Activated T-helper 1 cell treated with anti-CD3 and anti-CD28 coated beads, Interleukin-12 subunit alpha, Interleukin-12 subunit beta, Interleukin-2, Interleukin-4 antibody, amounts not matched to agents 30 ng/mL and 10 ng/mL and 1 ng/mL, durations not matched to agents 14 hours and 24 hours and 36 hours (primary cell): Measurements from ENCODE around the gene GPR173. TPM values are rescaled to one million over a fixed set of nuclear protein-coding genes. Genes with fewer than 3 reads are reported as not detected.

Source experiments
- DNase-seq: peaks from one replicate; pipeline ENCODE4 v3.0.0; 2021; ENCODE audit warnings: low spot score
- H3K27ac Mint-ChIP-seq: one replicate; pipeline ENCODE4 v1.8.0; 2021; ENCODE audit warnings: mild to moderate bottlenecking, mixed read lengths
- H3K27me3 Mint-ChIP-seq: one replicate; pipeline ENCODE4 v1.8.0; 2022; ENCODE audit warnings: mild to moderate bottlenecking, moderate library complexity, mixed read lengths; ENCODE audit not compliant: insufficient read depth
- H3K36me3 Mint-ChIP-seq: one replicate; pipeline ENCODE4 v1.8.0; 2021; ENCODE audit warnings: low read depth, mixed read lengths
- H3K4me1 Mint-ChIP-seq: one replicate; pipeline ENCODE4 v1.8.0; 2021; ENCODE audit warnings: low read depth, mixed read lengths
- H3K4me3 Mint-ChIP-seq: one replicate; pipeline ENCODE4 v1.8.0; 2021; ENCODE audit warnings: mild to moderate bottlenecking, moderate library complexity, mixed read lengths
- H3K9me3 Mint-ChIP-seq: one replicate; pipeline ENCODE4 v1.8.0; 2021; ENCODE audit warnings: mixed read lengths
- intact Hi-C: fragments of 100-400 bp; cut with micrococcal nuclease; formaldehyde crosslinking; loops from one replicate; pipeline ENCODE4 v1.15.1; 2024
- total RNA-seq: library from RNA; stranded (reverse); gene quantifications from 2 replicates; pipeline ENCODE4 v1.2.3, GENCODE V29; 2022

The GPR173 gene
- total RNA-seq, 1 donor from 2014 or later, result not detected

DNA sequence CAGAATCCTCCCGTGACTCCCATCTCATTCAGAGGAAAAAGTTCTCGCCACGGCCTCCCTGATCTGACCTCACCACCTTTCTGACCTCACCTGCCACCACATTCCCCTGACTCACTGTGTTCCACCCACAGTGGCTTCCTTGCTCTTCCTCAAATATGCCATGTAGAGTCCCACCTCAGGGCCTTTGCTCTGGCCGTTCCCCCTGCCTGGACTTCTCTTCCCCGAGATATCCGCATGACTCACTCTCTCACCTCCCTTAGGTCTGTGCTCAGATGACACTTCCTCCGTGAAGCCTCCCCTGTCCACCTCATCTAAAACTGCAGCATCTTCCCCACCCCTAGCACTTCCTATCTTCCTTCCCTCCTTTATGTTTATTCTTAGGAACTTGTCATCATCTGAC, 26.4 kb downstream of the GPR173 start:
- H3K9me3 Mint-ChIP-seq, result no peaks in the 10 kb centered on the region
- peaks cover 23% of the 10 kb centered on the region for H3K4me1 Mint-ChIP-seq
- intact Hi-C loops, result no loop called here
- H3K27ac Mint-ChIP-seq, result no peak overlapping the region
- no peaks in the 10 kb centered on the region for H3K36me3 Mint-ChIP-seq
- no peaks in the 10 kb centered on the region for H3K27me3 Mint-ChIP-seq
- H3K4me3 Mint-ChIP-seq, result no peak overlapping the region
- DNase-seq, result no peak

DNA sequence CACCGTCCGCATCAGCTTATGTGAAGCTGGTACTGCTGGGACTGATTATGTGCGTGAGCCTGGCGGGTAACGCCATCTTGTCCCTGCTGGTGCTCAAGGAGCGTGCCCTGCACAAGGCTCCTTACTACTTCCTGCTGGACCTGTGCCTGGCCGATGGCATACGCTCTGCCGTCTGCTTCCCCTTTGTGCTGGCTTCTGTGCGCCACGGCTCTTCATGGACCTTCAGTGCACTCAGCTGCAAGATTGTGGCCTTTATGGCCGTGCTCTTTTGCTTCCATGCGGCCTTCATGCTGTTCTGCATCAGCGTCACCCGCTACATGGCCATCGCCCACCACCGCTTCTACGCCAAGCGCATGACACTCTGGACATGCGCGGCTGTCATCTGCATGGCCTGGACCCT, 28.1 kb downstream of the GPR173 start:
- DNase-seq, result no peak
- H3K27ac Mint-ChIP-seq, result no peak overlapping the region
- H3K4me1 Mint-ChIP-seq, result peaks cover 18% of the 10 kb centered on the region
- no peaks in the 10 kb centered on the region for H3K36me3 Mint-ChIP-seq
- H3K4me3 Mint-ChIP-seq, result no peak overlapping the region
- intact Hi-C loops, result no loop called here
- no peaks in the 10 kb centered on the region for H3K27me3 Mint-ChIP-seq
- no peaks in the 10 kb centered on the region for H3K9me3 Mint-ChIP-seq

DNA sequence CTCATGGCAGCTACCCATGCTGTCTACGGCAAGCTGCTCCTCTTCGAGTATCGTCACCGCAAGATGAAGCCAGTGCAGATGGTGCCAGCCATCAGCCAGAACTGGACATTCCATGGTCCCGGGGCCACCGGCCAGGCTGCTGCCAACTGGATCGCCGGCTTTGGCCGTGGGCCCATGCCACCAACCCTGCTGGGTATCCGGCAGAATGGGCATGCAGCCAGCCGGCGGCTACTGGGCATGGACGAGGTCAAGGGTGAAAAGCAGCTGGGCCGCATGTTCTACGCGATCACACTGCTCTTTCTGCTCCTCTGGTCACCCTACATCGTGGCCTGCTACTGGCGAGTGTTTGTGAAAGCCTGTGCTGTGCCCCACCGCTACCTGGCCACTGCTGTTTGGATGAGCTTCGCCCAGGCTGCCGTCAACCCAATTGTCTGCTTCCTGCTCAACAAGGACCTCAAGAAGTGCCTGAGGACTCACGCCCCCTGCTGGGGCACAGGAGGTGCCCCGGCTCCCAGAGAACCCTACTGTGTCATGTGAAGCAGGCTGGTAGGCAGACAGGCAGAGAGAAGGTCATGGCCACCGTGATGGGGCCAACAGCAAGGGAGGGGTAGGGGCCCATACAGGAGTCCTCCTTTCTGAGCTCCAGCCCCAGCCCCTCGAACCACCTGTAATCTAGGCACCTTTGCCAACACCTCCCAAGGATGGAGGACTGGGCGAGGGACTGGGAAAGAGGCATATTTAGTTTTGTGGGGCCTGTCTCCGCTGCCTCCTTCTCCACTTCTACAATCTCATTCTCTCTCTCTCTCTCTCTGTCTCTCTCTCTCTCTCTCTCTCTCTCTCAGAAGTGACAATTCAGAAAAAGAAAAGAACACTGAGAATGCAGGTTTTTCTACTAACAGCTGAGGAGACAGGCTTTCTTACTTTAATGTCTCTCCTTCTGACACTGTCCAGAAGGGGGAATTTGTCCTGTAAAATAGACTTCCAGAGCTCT, 28.9 kb downstream of the GPR173 start:
- H3K36me3 Mint-ChIP-seq, result no peaks in the 10 kb centered on the region
- no peak overlapping the region for H3K27ac Mint-ChIP-seq
- intact Hi-C loops, result no loop called here
- H3K4me1 Mint-ChIP-seq, result peaks cover 9% of the 10 kb centered on the region
- no peaks in the 10 kb centered on the region for H3K27me3 Mint-ChIP-seq
- no peak for DNase-seq
- H3K9me3 Mint-ChIP-seq, result no peaks in the 10 kb centered on the region
- H3K4me3 Mint-ChIP-seq, result no peak overlapping the region

DNA sequence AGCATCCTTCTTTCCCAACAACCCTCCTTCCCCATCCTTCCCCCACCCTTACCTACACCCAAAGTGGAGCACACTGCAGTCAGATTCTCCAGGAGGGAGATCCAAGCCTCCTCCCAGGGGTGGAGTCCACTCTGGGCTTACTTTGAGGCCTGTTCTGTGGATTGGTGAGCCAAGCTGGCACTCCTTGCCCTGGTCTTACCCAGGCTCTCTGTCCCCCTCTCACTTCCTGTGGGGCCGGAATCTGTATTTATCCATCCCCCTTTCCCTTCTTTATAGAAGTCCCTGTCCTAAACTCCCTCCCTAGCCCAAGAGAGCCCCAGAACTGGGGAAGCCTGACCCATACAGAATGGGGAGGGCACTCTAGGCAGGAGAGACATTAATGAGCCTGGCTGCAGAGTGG, 30.4 kb downstream of the GPR173 start:
- peaks cover 7% of the 10 kb centered on the region for H3K36me3 Mint-ChIP-seq
- intact Hi-C loops, result no loop called here
- no peak overlapping the region for H3K4me3 Mint-ChIP-seq
- no peaks in the 10 kb centered on the region for H3K9me3 Mint-ChIP-seq
- H3K27me3 Mint-ChIP-seq, result no peaks in the 10 kb centered on the region
- H3K27ac Mint-ChIP-seq, result no peak overlapping the region
- no peak for DNase-seq
- H3K4me1 Mint-ChIP-seq, result peaks cover 19% of the 10 kb centered on the region

DNA sequence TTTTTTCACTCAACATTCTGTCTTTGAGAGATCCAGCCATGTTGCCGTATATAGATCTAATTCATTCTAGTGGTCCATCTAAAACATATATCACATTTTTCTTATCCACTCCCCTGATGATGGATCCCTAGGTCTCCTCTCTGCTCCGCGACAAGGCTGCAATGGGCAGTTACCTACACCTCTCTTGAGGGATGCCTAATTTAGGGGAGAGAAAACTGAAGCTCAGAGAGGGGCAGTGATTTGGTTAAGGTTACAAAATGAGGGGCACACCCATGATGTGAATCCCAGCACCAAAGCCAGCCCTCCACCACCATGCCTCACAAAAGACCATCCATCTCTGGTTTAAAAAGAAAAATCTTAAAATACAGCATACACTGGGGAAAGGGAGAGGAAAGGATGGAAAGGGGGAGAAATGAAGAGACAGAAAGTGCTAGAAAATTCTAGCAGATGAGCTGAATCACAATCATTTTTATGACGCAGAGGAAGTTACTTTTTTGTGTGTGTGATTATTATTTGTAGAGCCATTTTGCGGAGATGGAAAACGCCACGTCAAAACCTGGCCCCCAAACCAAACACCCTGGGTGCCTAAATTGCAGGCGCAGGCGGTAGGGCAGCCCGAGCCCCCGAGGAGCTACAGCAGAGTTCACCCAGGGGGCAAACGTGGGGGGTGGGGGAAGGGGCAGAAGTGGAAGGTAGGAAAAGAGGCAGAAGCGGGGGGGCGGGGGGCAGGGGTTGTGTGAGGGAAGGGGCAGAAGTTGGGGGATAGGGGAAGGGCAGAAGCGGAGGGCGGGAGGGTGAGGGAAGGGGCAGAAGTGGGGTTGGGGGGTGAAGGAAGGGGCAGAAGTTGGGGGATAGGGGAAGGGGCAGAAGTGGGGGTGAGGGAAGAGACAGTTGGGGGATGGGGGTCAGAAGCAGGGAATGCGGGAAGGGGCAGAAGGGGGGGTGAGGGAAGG, 32.3 kb downstream of the GPR173 start:
- H3K27ac Mint-ChIP-seq, result peak overlapping the region; percentile 82
- H3K36me3 Mint-ChIP-seq, result peaks cover 21% of the 10 kb centered on the region
- peak overlapping the region; percentile 80 for H3K4me3 Mint-ChIP-seq
- no peaks in the 10 kb centered on the region for H3K27me3 Mint-ChIP-seq
- intact Hi-C loops, result loop anchor here (5.0 to 10.0 kb wide), 2 partner anchors 606 to 1364 kb away; partner anchors contain the start of genes HUWE1 and TSR2
- DNase-seq, result no peak
- no peaks in the 10 kb centered on the region for H3K9me3 Mint-ChIP-seq
- H3K4me1 Mint-ChIP-seq, result peaks cover 25% of the 10 kb centered on the region

DNA sequence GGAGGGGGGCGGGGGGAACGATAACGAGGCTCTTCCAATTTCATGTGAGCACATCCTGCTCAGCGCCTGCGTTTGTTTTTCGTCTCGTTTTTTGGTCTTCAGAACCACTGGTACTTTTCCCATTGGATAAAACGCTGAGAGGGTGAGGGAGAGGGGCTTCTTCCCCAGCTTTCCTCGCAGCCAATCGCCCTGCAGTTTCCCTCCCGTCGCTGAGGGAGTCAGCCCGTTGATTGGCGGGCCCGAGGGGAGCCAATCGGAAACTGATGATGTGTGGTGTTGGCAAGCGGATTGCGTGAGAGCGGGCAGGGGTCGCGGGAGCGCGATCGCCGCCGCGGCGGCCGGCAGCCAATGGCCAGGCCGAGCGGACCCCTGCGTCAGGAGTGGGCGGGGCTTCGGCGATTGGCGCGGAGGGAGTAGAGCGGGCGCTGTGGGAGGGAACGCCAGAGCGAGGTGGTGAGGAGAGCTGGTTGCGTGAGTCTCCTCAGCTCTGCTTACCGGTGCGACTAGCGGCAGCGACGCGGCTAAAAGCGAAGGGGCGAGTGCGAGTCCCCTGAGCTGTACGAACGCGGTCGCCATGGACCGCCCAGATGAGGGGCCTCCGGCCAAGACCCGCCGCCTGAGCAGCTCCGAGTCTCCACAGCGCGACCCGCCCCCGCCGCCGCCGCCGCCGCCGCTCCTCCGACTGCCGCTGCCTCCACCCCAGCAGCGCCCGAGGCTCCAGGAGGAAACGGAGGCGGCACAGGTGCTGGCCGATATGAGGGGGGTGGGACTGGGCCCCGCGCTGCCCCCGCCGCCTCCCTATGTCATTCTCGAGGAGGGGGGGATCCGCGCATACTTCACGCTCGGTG, 33.6 kb downstream of the GPR173 start, which contains the start of gene TSPYL2:
Gene TSPYL2, plus strand, starts transcription at position 443 of the 848 bp plus-strand sequence. Its CDS starts 132 bp downstream, at position 575.
- Mint-ChIP-seq H3K4me1 (peaks cover 29% of the 10 kb centered on the region), H3K36me3 (peaks cover 26% of the 10 kb centered on the region), H3K4me3 (peak within 1 kb of the TSS; percentile 94), H3K27me3 (no peaks in the 10 kb centered on the region), H3K9me3 (no peaks in the 10 kb centered on the region), H3K27ac (peak within 1 kb of the TSS; percentile 99)
- intact Hi-C loops, result loop anchor here (1.0 to 10.0 kb wide), 5 partner anchors 11 to 1363 kb away; partner anchors contain the start of genes HUWE1, KDM5C and TSR2
- peak; percentile 89 for DNase-seq

DNA sequence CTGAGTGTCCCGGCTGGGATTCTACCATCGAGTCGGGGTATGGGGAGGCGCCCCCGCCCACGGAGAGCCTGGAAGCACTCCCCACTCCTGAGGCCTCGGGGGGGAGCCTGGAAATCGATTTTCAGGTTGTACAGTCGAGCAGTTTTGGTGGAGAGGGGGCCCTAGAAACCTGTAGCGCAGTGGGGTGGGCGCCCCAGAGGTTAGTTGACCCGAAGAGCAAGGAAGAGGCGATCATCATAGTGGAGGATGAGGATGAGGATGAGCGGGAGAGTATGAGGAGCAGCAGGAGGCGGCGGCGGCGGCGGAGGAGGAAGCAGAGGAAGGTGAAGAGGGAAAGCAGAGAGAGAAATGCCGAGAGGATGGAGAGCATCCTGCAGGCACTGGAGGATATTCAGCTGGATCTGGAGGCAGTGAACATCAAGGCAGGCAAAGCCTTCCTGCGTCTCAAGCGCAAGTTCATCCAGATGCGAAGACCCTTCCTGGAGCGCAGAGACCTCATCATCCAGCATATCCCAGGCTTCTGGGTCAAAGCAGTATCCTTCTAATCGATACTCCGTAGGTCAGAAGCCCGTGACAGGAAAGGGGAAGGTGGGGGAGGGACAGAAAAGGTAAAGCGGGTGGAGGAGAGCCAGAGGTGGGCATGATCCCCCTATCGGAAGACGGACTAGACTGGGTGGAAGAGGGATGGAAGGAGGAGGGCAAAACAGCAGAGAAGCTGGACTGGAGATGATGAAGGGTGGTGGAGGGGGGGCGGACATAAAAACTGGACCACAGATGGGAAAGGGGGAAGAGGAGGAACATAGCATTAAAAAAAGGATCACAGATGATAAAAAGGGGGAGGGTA, 34.4 kb downstream of the GPR173 start:
- Mint-ChIP-seq H3K27me3 (no peaks in the 10 kb centered on the region), H3K9me3 (no peaks in the 10 kb centered on the region), H3K4me1 (peaks cover 29% of the 10 kb centered on the region), H3K36me3 (peaks cover 26% of the 10 kb centered on the region), H3K27ac (peak overlapping the region; percentile 78), H3K4me3 (peak overlapping the region; percentile 94)
- DNase-seq, result no peak
- intact Hi-C loops, result loop anchor here (1.0 to 10.0 kb wide), 5 partner anchors 10 to 1362 kb away; partner anchors contain the start of genes HUWE1, KDM5C and TSR2

DNA sequence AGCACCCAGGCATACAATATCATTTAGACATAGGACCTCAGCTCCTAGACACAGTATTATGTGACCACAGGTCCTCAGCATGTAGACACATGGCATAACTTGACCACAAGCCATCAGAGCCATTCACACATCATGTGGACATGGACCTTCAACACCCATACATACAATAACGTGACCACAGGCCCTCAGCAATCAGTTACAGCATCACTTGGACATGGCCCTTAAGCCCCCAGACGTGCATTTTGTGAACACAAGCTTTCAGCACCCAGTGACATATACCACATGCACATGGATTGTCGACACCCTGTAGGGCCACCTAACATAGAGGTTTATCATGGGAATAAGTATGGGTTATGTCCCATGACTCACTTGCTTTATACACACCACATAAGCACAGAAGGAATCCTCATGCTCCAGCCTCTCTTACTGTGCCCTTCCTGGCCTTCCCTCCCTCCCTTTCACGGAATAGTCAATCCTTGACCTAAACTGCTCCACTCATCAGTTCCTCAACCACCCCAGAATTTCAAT, 35.5 kb downstream of the GPR173 start:
- peak overlapping the region; percentile 94 for H3K4me3 Mint-ChIP-seq
- DNase-seq, result no peak
- intact Hi-C loops, result loop anchor here (5.0 to 10.0 kb wide), 2 partner anchors 603 to 1361 kb away; partner anchors contain the start of genes HUWE1 and TSR2
- no peak overlapping the region for H3K27ac Mint-ChIP-seq
- no peaks in the 10 kb centered on the region for H3K9me3 Mint-ChIP-seq
- no peaks in the 10 kb centered on the region for H3K27me3 Mint-ChIP-seq
- H3K36me3 Mint-ChIP-seq, result peaks cover 30% of the 10 kb centered on the region
- H3K4me1 Mint-ChIP-seq, result peaks cover 38% of the 10 kb centered on the region

DNA sequence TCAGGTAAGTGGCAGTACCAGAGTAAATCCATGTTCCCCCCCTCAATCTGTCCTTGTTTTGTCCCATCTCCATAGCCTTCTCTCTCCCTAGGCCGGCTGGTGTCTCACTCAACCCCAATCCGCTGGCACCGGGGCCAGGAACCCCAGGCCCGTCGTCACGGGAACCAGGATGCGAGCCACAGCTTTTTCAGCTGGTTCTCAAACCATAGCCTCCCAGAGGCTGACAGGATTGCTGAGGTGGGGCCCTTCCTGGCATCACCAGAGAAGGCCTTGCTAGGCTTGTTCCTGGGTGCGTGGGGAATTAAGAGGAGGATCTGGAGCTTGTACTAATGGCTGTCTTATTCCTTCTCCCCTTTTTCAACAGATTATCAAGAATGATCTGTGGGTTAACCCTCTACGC, 36.3 kb downstream of the GPR173 start:
- Mint-ChIP-seq H3K9me3 (no peaks in the 10 kb centered on the region), H3K36me3 (peaks cover 30% of the 10 kb centered on the region), H3K4me1 (peaks cover 45% of the 10 kb centered on the region), H3K27me3 (peaks cover 1% of the 10 kb centered on the region), H3K4me3 (no peak overlapping the region), H3K27ac (no peak overlapping the region)
- DNase-seq, result no peak
- intact Hi-C loops, result loop anchor here (5.0 to 10.0 kb wide), 2 partner anchors 602 to 1360 kb away; partner anchors contain the start of genes HUWE1 and TSR2

DNA sequence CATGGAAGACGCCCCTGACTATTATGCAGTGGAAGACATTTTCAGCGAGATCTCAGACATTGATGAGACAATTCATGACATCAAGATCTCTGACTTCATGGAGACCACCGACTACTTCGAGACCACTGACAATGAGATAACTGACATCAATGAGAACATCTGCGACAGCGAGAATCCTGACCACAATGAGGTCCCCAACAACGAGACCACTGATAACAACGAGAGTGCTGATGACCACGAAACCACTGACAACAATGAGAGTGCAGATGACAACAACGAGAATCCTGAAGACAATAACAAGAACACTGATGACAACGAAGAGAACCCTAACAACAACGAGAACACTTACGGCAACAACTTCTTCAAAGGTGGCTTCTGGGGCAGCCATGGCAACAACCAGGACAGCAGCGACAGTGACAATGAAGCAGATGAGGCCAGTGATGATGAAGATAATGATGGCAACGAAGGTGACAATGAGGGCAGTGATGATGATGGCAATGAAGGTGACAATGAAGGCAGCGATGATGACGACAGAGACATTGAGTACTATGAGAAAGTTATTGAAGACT, 37.2 kb downstream of the GPR173 start:
- peak overlapping the region; percentile 81 for H3K27ac Mint-ChIP-seq
- H3K27me3 Mint-ChIP-seq, result peaks cover 1% of the 10 kb centered on the region
- intact Hi-C loops, result loop anchor here (10.0 kb wide), 1 partner anchor 1359 kb away; the partner anchor contains the start of gene TSR2
- H3K4me3 Mint-ChIP-seq, result no peak overlapping the region
- no peak for DNase-seq
- H3K4me1 Mint-ChIP-seq, result peaks cover 45% of the 10 kb centered on the region
- peaks cover 30% of the 10 kb centered on the region for H3K36me3 Mint-ChIP-seq
- H3K9me3 Mint-ChIP-seq, result no peaks in the 10 kb centered on the region
